Stimulated activated CD4-positive, alpha-beta T cell treated with anti-CD3 and anti-CD28 coated beads, Interleukin-1b, Interleukin-23, amount 100 ng/mL, for 48 hours (primary cell): Measurements from ENCODE around the gene RGP1.

Experiments
- DNase-seq: peaks from one replicate; pipeline ENCODE4 v3.0.0-alpha.2; 2020

RGP1 gene

DNA sequence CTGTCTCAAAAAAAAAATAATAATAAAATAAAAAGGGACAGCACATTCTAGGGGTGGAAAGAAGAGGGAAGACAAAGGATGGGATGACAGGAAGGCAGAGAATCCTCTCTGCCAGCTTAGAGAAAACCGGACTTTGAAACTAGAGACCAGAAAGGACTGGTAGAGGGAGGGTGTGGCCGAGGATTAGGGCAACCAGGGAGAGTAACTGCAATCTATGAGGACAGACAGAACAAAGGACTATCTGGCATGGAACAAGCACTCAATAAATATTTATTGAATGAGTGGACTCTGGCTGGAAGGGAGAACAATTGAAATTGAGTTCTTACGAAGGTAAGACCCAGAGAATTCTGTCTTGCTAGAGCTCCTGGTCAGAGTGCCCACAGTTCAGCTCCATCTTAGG lies 2.5 kb upstream of the RGP1 start:
- DNase-seq, result no peak

- peak; percentile 16 for DNase-seq
Observed at GRCh38 chr9:35748242-35748857, 737 bp upstream of the RGP1 start.

DNA sequence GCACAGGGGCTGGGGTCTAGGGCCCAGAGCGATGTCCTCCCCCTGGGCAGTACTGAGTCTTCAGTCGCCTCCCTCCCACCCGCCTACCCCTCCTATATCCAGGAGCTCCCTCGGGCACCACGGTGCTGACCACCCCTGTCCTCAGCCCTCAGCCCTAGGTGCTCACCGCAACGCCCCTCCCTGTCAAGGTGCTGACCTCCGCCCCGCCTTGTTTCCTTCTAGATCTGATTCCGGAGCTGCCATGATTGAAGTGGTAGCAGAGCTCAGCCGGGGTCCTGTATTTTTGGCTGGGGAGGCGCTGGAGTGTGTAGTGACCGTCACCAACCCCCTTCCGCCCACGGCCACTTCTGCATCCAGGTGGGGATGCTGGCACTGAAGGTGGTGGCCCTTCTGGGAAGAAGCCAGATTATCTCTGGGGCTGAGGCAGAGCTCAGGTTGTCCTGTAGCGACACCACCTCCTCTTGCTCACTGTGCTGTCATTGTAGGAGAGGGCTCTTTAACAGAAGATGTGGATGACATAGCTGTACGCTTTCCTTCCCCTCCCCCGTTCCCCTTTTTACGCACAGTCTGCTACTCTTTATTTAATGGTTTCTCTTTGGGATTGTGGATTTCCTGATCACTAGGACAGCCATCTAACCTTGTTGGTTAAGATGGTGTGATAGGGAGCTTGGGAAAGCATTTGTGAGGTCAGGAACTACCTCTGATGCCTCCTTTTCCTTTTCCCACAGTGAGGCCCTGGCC lies 598 bp downstream of the RGP1 start:
- peak; percentile 26 for DNase-seq

DNA sequence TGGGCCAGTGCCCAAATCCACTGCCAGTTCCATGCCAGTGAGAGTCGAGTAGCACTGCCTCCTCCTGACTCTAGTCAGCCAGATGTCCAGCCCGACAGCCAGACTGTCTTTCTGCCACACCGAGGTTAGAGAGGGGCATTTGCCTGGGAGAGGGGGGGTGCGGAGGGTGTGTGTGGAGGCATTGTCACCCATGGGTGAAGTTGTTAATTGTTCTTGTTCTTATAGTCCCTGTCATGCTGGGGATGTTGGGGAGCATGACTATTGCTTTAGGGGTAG lies 1.1 kb downstream of the RGP1 start:
- DNase-seq, result no peak

DNA sequence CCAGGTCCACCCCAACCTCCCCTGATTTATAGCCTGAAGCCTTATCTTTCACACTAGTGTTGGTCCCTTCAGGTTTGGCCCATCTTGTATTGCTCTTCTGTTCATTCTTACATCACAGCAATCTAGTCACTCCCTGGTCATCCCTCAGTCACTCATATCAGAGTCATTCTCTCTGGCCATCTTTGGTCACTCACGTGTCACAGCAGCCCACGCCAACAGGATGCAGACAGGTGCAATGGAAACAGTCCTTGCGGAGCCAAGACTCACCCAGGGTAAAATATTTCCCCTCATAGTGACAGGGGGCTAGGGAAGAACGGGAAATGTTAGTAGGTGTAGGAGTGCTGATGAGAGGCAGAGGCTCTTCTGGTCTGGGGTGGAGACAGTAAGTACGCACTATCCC lies 4.4 kb downstream of the RGP1 start:
- DNase-seq, result no peak

DNA sequence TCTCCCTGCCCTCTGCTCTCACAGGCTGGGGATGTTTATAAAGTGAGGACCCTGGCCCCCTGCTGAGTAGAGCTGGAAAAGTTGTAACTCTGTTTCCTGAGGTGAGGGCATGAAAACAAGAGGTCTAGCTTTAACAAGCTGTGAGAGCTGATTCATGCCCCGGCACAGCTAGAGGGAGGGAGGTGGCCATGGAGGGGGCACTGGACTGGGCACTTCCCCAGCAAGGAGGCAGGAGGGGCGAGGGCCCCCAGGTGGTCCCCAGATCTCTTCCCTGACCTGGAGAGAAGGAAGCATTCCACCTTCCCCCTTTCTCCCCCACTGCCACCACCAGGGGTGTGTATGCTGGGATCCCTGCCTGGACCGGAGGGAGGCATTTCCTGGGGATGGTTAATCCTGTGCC lies 5.2 kb downstream of the RGP1 start, which contains the start of gene MSMP:
Gene MSMP, minus strand, starts transcription at position 13 of the 400 bp plus-strand sequence. CDS start 147 bp downstream, outside the sequence.
- DNase-seq, result no peak

DNA sequence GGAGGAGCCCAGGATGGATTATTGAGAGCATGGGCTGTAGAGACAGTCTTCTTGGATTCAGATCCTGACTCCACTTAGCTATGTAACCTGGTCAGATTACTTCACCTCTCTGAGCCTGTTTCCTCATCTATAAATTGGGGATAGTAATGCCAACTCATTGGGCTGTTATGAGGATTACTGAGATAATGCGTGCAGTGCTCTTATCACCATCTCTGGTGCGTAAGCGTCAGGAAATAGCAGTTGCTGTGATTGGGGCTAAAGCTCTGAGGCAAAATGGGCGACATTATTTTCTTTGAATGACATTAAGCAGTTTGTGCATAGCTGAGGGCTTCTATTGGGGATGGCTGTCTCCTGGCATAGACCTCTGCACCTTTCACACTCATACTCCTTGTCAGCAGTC lies 6.0 kb downstream of the RGP1 start:
- no peak for DNase-seq

DNA sequence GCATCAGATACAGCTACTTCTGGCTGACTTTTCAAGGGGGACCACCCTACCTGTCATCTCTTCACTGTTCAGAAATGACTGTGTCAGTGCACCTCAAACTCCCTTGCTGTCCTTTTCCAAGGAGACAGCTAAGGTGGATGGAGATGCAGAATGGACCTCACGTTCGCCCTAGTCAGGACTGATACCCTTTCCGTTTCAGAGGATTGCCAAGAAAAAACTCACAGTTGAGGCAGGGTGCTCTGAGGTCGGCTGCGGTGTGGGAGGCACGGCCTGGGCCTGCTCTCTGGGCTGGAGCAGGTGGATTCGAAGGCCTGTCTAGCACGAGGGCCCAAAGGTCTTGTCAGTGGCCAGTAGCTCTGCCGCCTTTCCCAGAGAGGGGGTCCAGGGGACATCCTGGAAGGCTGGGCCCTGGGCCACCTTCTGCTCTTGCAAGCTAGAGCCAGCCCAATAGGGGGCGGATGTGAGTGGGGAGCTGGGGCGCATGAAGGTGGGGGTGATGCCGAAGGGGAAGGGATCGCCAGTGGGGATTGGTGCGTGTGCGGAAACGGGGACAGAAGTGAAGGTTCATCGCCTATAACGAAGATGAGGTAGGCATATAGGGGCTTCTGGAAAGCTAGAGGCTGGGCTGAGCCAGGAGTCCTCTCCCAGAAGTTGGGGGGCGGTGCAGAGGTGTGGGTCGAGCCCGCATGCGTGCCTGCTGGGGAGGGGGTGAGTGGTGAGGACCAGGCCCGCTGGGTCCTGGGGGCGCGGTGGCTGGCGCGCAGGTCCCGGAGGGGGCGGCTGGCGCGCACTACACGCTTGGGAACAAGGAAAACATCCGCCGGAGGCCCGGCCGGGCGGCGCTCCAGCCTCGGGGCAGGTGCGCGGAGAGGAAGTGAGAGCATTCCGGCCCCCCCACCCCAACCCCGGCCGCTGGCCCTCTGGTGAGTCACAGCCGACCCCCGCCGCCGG lies 7.5 kb downstream of the RGP1 start:
- peak; percentile 82 for DNase-seq

DNA sequence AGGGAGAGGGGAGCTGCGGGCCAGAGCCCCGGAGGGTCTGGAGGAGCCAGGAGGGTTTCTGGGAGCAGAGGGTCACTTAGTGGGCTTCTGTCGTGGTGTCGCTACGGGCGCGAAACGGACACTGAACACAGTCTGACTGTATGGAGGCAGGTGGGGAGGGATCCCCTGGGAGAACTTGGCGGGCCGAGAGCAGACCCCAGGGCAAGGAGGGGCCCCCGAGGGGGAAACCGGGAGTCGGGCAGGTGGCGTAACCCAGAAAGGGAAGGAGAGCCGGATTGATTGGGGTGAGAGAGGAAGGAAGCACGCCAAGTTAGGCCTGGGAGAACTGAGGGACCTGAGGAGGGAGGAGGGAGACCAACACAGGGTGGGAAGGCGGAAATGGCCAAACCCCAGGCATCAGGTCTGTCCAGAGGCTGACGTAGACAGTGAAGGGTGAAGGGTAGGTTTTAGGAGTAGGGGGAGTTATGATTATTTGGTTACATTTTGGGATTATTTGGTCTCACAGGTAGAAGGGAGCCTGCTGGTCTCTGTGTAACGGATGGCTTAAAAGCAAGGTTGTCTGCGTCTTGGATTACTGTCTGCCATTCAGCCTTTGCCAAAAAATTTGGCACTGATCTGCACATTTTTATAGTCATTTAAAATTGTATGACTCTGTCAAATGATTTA lies 8.3 kb downstream of the RGP1 start:
- DNase-seq, result peak; percentile 25

- no peak for DNase-seq
Observed at GRCh38 chr9:35757892-35758275, 8.8 kb downstream of the RGP1 start.

DNA sequence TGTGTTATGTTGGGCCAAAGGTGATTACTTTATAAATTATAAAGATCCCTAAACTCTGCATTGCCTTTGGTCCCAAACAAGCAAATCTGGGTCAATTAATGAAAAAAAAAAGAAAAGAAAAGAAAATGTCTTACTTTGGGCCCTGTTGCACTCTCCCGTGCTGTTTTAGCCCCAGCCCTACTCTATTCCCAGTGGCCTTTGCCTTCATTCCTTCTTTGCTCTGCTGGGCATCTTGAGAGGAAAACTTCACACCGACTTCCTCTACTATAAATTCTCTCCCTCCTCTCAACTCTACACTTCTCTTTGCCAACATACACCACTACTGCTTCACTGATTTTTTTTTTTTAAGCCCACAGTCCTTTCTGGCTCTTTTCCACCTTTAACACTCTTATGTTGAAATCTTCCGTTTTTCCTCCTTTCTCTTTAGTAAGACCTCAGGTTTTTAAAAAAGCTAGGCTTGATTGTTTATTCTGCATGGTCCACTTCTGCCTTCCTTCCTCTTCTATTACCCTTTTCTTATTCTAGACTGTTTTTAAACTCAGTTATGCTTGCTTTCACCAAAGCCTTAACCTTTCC lies 9.5 kb downstream of the RGP1 start:
- no peak for DNase-seq

GRCh38 chr9:35759795-35760194 lies 10.7 kb downstream of the RGP1 start:
- DNase-seq, result no peak

GRCh38 chr9:35760651-35761050 lies 11.6 kb downstream of the RGP1 start:
- DNase-seq, result no peak

DNA sequence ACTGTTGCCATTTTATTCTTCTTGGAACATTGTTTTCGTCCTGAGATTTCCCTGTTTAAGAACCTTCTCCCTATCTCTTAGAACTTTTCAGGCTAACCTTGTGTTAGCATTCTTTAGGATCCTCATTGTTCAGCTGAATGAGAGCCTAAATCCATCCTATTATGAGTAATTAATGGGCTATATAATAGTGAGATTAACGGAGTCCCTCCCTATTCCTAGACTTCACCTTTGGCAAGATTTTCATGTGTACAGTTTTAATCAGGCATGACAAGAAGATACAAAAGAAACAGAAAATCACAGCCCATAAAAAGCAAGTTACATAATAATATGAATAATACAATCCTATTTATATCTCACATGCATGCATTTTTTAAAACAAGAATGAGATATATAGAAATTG lies 14.1 kb downstream of the RGP1 start:
- DNase-seq, result no peak

DNA sequence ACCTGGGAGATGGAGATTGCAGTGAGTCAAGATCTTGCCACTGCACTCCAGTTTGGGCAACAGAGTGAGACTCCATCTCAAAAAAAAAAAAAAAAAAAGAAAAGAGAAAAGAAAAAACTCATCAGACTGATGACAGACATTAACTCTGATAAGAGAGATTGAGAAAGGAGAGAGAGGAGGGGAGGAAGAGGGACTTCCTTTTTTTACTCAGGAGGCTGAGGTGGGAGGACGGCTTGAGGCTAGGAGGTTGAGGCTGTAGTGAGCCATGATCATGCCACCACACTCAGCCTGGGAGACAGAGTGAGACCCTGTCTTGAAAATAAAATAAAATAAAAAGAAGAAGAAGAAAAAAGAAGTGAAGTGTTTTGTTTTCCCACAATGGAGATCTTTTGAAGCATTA lies 14.7 kb downstream of the RGP1 start:
- DNase-seq, result no peak

DNA sequence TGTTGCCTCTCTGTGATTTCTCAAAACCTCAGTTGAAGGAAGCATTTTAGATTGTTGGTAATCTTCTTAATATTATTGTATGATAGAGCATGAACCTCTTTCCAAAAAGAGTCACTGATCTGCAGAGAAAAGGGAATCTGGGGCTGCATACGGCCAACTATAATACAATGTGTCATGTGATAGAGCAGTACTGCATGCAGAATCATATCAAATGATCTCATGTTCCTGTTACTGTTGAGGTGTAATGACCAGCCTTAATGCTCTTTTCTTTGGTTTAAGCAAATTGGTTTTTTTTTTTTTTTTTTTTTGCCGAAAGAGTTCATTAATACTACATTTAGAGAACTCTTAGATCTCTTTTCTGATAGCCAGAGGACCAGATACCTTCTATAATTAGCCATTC lies 17.9 kb downstream of the RGP1 start:
- DNase-seq, result no peak

DNA sequence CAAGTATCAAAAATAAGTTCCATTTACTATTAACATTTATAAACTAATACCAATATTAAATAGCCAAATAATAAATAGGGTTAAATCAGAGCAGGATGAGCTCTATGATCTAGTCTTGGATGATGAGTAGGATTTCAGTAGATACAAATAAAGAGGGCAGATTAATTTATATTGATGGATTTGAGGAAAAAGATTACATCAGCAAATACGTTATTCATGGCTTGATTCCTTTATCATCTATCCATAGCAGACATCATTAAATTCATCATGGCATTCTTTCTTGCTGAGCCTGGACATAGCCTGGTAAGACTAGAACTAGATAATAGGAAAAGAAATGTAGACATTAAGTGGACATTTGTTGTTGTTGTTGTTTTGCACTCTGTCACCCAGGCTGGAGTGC lies 18.4 kb downstream of the RGP1 start:
- DNase-seq, result no peak

- no peak for DNase-seq
Observed at GRCh38 chr9:35769763-35770162, 20.7 kb downstream of the RGP1 start.

- DNase-seq, result no peak
Observed at GRCh38 chr9:35771075-35771433, 22.0 kb downstream of the RGP1 start.

GRCh38 chr9:35771534-35771933 lies 22.4 kb downstream of the RGP1 start:
- no peak for DNase-seq

DNA sequence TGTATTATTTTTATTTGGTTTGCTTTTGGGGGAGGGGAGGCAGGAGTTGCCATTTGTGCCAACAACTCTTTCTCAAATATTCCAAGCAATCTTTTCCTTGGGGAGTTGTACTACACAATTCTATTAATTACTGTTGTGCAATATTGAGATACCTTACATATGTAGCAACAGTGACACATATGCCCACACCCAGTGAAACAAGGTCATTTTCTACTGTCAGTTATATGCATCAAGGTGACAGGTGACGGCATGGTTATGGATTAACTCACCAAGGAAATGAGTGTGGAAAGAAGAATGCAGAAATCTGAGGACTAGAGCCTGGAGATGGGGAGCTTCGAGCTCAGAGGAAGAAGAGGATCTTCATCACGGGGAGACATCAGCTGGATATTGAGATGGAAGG lies 22.9 kb downstream of the RGP1 start:
- no peak for DNase-seq

DNA sequence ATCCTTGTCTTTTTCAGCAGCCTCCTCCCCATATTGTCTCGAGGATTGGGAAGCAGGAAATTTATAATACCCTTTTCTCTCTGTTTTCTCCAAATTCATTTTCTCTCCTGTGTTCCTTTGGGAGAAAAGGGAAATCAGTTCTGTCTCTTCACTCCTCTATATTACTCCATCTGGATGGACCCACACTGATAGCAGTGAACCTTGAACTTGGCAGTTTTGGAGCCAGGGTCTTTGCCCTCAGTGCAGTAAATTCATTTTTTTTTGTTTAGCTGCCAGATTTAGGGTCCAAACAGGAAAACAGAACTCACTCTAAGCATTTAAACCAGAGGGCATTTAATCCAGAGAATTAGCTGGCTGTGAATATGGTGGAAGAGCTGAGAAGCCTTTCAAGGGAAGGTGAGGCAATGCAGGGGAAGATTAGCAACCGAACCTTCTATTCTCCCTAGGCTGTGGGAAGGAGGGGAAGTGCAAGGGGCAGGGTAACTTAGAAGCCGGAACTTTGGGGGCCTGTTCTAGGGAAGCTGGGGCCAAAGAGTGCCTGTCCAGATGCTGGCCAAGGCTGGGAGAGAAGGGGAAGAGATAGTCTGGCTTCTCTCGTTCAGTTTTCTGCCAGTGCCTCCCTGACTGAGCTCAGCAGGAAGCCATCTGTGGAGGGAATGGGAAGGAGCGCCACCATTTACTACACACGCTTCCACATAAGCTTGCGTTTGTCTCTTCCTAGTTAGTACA lies 26.0 kb downstream of the RGP1 start:
- DNase-seq, result no peak
